Dermis microvascular lymphatic vessel endothelial cell (primary cell): ENCODE results near the gene DAG1. TPM values are rescaled to one million over a fixed set of nuclear protein-coding genes. Genes with fewer than 3 reads are reported as not detected.

Source experiments
- DNase-seq, 2 donors: peaks; one replicate each; pipeline versions ENCODE4 v3.0.0 to v3.0.0-alpha.2; 2010; ENCODE audit warnings: low read depth in 2 of 2
- total RNA-seq: library from RNA; depleted of rRNA; stranded (reverse); fragments of >200 nt; gene quantifications from 2 replicates; pipeline ENCODE4 v1.2.1, GENCODE V29; 2014

Gene DAG1
- total RNA-seq, result 26.1 and 32.4 TPM in 2 replicates

DNA sequence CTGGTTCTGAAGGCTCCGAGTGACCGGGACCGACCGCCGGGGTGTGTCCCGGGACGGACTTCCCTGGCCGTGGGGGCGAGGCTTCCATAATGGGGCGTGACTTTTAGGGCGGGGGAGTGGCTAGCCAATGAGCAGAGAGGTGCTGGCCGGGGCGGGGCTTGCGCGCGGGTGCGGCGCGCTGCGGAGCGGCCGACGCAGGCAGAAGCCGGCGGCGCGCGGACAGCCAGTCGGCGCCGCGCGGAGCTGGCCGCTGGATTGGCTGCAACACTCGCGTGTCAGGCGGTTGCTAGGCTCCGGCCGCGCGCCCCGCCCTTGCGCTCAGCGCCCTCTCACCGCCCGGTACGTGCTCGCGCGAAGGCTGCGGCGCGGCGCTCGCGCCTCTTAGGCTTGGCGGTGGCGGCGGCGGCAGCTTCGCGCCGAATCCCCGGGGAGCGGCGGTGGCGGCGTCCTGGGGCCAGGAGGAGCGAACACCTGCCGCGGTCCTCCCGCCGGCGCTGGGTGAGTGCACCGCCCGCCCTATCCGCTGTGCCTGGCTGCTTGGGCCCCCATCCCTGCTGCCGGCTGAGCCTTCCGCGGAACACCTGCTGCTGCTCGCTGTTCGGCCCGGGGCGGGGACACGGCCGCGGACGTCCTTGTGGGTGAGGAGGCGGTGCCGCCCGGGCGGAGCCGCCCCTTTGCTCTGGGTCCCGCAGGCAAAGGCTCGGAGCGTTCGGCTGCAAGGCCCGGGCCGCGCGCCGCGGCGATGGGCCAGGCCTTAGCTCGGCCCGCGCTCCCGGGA is at the start of gene DAG1:
Gene DAG1 (plus strand): TSS at position 332 of the 778 bp plus-strand sequence. CDS start 40,268 bp downstream, outside the sequence.
- DNase-seq, result peak; percentile 87 to 98

DNA sequence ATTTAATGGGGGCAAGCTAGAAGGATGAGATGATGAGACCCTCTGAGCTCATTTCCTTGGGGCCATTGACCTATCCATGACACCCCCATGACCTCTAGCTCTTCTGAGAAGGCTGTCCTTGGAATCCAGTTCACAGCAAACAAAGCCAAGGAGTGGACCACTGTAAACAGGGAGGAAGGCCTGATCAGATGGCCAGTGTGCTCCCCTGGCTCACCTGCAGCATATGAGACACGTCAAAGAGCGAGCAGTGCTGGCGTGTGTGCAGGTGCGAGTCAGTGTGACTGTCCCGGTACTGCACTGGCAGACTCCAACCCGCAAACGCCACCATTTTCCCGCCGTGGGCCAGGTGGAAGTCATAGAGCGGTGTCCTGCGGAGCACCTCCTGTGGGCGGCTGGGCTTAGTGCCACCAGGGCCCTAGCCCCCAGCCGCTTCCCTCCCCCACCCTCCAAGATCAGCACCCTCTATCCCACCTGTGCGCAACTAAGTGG is 48.1 kb upstream of the DAG1 start:
- no peak for DNase-seq

DNA sequence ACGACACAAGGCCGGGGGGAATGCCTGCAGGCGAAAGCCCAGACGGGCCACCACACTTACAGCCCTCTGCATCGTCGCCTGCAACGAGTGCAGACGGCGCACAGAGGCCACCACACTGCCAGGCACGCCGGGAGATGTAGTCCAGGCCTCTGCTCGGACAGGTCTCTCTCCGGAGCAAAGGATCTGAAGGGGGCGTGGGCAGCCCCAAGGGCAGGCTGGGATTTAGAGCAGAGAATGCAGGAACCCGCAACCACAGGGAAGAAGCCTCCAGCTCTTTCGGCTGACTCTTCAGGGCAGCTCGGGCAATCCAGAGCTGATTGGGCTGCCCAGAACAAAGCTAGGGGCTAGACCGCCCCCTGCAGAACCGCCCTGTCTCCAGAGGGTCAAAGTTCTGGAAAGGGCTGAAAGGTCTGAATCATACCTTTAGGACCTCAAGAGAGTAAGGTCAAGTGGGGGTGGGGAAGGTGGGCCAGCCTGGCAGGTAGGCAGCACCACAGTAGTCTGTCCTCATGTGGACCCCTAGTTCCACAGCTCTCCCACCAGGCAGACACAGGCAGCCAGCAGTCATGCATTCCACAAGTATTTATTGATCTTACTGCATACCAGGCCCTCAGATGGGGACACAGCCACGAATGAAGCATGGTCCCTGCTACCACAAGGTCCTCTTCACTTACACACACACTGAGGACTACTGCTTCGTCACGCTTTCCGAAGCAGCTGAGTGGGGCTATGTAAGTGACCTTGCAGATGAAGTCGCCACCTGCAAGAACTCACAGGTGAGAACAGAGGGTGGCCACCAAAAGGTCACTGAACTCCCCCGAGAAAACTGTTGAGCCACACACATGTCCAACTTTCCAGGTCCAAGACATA is 47.5 kb upstream of the DAG1 start, which contains the start of gene AMT:
Gene AMT (minus strand): TSS at position 95 of the 870 bp plus-strand sequence. CDS start 23 bp downstream, at position 72.
- DNase-seq, result no peak

DNA sequence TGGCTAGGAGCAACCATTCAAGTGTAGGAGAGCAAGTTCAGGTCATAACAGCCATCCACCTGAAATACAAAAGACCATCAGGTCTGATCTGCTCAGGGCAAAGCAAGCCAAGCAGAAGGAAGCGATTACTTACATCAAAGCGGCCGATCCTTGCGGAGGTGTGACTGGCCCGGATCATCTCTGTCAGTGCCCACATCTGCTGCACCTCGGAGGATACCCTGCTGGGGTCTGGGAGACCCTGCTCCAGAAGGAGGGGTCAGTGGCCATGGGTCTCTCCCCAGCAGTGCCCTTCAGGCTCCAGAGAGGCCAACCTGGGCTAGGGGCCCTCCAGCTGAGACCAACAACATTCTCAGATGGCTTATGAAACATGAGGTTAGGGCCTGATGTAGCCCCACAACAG is 45.3 kb upstream of the DAG1 start:
- DNase-seq, result no peak

DNA sequence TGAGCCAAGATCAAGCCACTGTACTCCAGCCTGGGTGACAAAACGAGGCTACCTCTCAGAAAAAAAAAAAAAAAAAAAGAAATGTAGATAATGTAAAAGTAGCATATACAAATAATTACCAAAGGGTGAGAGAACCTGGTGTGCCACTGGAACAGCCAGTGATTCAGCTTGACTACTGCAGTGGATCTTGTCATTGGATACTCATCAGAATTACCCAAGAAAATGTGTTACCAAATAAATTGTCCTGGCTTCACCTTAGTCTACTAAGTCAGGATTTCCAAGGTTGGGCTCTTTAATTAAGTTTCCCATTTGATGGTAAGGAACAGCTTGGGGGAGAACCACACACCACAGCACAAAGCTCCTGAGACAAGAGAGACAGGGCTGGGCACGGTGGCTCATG is 42.5 kb upstream of the DAG1 start:
- DNase-seq, result no peak

DNA sequence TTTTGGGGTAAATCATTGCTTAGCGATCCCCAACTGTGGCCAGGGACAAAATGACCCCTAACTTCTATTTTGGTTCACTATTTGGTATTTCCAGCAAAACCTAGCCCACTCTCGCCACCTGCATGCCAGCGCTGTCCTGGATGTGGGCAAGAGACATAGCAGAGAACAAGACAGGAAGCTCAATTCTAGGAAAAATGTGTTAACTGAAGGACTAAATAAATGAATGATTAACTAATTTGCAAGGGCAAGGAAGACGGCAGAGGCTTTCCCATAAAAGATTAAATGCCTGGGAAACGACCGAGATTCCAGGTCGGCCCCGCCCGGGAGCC is 41.4 kb upstream of the DAG1 start:
- DNase-seq, result no peak

DNA sequence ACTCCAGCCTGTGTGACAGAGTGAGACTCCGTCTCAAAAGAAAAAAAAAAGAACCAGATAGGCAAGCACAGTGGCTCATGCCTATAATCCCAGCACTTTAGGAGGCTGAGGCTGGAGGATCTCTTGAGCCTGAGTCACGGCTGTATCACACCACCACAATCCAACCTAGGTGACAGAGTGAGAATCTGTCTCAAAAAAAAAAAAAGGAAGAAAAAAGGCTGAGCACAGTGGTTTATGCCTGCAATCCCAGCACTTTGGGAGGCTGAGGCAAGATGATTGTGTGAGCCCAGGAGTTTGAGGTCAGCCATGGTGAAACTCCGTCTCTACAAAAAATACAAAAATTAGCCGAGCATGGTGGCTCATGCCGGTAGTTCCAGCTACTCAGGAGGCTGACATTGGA is 35.3 kb upstream of the DAG1 start:
- no peak for DNase-seq

DNA sequence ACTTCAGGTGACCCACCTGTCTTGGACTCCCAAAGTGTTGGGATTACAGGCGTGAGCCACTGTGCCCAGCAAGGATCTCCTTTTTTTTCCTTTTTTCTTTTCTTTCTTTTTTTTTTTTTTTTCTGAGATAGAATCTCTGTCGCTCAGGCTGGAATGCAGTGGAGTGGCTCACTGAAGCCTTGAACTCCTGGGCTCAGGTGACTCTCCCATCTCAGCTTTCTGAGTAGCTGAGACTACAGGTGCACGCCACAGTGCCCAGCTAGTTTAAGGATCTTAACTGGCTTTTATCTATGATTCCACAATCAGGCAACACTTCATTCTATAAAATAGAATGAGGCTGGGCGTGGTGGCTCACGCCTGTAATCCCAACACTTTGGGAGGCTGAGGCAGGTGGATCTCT is 24.7 kb upstream of the DAG1 start:
- no peak for DNase-seq

DNA sequence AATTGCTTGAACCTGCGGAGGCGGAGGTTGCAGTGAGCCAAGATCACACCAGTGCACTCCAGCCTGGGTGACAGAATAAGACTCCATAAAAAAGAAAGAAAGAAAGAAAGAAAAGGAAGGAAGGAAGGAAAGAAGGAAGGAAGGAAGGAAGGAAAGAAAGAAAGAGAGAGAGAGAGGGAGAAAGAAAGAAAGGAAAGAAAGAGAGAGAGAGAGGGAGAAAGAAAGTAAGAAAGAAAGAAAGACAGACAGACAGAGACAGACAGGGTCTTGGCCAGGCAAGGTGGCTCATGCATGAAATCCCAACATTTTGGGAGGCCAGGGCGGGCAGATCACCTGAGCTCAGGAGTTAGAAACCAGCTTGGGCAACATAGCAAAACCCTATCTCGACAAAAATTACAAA is 16.4 kb upstream of the DAG1 start:
- DNase-seq, result no peak

DNA sequence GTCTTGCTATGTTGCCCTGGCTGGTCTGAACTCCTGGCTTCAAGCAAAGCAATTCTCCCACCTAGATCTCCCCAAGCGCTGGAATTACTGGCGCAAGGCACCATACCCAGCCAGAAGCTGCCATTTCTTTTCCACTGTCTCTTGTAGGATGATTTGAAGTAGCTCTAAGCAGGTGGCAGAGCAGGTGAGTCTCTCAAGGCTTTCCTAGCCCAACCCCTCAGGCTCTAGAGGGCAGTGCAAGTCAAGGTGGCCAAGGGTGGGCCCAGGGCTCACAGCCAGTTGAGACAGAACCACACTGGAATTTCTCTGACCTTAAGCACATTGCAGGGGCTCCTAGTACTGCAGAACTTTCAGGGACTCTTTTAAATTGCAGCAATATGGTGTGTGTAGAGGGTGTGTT is 15.6 kb upstream of the DAG1 start:
- DNase-seq, result no peak

DNA sequence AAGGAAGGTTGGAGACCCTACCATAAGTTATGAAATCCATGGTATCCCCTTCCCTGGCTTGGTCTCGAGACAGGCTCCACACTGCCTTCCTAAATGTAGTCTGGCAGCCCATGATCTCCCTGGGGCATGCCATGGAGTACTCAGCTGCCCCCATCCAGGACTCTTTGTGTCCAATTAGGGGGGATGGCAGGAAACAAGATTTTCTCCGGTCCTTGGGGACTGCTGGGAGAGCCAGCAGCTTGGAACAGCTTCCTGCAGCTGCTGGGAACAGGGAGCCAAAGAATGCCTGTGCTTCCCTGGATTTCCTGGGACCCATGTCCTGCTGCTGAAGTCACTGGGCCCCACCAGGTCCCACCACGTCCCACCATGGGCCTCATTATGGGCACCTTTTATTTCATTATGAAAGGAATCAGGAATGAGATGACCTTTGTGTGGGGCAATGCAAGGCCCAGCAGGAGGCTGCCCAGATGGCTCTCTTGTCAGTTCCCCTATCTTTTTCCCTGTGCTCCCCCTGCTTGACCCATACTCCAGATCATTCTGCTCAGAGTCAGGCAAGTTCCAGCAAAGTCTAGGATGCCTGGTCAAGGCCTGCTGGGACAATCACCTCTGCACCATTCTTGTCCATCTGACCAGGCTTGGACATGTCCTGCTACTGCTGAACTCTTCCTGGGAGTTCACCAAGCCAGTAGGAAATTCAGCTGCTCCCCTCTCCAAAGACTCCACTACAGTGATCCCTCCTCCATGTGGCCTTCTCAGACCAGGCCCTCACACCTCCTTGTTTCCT is 15.0 kb upstream of the DAG1 start:
- DNase-seq, result no peak

DNA sequence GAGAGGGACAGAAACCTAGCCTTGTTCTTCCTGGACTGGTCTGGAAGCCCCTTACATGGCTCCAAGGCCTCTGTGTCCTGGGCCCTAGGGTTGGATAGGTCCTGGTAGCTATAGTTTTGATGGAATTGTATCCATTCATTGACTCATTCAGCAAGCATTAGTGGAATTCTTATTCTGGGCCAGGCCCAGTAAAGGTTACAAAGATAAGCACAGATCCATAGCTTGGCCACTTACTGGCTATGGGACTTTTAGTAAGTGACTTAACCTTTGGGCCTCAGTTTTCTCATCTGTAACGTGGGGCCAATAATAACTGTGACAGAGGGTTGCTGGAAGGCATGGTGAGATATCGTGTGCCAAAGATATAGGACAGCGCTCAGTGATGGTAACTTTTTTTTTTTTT is 13.6 kb upstream of the DAG1 start:
- DNase-seq, result no peak

DNA sequence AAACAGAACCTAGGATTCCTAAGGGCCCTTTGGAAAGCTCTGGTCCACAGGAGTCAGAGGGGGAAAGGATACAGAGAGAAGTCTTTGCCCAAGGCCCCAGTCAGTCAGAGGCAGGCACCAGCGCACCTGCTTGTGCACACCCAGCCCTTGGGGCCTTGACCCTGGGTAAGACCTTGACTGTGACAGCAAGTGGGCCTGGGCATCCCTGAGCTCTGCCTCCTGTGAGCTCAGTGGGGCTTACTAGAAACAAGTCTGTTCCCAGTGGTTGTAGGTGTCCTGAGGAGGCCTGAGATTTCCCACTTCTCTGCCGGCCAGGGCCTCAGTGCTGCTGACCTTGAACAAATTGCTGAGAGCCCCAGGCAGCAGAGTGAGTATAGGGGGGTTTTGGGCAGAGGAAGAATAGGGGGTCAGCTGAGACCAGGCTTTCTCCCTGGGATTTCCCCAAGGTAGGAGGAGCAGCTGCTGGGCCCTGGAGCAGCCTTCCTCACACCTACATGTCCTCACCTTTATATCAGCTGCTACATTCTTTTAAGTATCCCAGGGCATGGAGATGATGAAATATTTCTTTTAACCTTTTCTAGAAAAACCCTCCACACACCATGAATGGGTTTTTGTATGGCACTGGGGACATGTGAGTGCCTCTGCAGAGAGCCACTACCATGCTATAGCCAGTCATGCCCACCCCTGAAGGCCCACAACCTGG is 9.7 kb upstream of the DAG1 start:
- DNase-seq, result no peak

DNA sequence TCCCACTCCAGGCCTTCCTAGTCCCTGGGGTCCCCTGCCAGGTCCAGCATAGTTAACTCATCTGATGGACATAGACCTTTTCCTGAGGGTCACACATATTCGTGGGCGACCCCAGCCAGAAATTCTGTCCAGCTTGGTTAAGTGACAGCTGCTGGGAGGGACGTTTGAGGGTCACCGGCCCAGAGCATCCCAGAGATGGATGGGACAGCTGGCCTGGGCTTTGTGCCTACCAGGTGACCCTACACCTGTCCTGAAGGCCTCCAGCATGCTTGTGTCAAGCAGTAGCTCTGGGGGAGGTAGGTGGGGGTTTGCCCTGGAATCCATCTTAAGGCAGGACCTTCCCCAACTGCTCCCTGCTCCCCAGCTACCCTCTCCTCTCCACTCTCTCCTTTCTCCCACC is 9.1 kb upstream of the DAG1 start:
- no peak for DNase-seq

DNA sequence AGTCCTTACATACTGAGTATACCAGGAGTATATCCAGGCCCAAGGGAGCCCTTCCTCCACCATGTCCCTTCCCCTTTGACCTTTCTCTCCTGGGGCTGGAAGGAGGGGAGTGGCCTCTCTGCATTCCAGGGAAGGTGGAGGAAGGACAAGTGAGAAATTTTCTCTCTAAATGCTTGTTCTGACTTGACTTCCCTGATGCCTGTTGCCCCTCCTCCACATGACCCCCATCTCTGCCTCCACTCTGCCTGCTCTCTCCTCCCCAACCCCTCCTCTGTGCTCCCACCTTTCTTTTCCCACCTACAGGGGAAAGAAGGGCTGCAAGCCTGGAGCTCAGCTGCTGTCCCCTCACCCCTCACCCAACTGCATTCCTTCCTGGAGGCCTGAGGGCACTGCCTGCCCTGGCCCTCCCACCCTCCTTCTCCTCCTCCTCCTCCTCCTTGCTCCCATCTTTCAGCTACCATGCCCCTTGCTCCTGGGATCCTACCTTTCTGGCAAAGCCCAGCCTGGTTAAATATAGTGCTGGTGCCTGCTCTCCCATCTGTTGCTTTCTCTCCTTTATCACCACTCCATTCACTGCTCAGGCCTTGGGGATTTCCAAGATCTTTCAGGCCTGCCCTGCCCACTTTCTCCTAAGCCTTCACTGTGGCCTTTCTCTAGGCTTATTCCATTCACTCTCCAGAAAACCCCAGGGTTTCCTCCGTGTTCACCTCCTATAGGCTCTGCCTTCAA is 8.5 kb upstream of the DAG1 start:
- peak in 1 of 2 donors; percentile 22 for DNase-seq

DNA sequence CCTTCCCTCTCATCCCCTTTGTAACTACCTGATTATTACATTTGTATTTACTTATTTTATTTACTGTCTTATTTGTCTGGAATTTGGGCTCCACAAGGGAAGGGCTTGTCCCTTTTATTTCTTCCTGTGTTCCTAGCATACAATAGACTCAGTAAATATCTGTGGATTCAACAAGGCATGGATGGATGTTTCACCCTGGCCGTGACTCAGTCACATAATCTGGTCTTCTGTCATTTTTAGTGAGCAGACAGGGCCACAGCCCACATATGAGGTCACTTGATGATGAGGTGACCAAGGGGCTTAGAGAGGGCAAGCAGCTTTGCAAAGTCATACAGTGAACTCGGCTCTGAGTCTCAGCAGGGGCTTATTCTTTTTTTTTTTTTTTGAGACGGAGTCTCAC is 7.8 kb upstream of the DAG1 start:
- DNase-seq, result peak in 1 of 2 donors; percentile 18

DNA sequence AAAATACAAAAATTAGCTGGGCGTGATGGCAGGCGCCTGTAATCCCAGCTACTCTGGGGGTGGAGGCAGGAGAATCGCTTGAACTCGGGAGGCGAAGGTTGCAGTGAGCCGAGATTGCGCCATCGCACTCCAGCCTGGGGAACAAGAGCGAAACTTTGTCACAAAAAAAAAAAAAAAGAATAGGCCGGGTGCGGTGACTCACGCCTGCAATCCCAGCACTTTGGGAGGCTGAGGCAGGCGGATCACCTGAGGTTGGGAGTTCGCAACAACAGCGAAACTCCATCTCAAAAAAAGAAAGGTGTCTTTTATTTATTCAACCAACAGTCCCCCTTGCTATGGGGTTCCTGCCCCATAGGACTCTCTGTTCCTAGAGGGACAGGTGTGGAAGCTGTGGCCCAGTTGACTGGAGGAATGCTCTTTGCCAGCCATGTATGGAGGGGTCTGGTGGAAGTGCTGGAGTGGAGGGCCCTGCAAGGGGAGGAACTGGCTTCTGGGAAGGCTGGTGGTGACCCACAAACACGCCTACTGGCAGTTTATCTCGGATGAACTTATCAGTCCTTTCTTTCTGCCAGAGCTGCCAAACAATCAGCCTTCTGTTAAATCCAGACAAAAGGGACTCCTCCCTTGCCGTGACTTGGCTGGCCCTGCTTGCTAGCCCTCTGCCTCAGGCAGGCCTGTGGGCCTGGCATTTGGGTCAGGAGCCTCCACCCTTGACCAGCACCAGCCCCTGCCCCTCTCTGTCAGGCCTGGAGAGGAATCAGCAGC is 4.6 kb upstream of the DAG1 start:
- DNase-seq, result no peak

DNA sequence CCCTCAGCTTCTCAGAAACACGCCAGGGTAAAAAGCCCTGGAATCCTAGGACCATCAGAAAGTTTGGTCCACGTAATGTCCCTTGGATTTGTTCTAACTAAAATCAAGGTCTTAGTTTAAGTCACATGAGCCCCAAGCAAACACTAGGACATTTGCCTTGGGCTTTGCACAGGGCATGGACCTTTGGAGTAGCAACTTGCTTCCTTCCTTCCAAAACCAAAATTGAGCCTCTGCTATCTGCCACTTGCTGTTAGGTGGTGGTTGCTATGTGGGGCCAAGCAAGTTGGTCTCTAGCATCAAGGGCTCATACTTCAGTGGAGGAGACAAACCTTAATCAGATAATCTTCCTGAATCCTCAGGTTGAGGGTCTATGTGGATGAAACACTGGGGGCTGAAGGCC is 4.0 kb upstream of the DAG1 start:
- no peak for DNase-seq

DNA sequence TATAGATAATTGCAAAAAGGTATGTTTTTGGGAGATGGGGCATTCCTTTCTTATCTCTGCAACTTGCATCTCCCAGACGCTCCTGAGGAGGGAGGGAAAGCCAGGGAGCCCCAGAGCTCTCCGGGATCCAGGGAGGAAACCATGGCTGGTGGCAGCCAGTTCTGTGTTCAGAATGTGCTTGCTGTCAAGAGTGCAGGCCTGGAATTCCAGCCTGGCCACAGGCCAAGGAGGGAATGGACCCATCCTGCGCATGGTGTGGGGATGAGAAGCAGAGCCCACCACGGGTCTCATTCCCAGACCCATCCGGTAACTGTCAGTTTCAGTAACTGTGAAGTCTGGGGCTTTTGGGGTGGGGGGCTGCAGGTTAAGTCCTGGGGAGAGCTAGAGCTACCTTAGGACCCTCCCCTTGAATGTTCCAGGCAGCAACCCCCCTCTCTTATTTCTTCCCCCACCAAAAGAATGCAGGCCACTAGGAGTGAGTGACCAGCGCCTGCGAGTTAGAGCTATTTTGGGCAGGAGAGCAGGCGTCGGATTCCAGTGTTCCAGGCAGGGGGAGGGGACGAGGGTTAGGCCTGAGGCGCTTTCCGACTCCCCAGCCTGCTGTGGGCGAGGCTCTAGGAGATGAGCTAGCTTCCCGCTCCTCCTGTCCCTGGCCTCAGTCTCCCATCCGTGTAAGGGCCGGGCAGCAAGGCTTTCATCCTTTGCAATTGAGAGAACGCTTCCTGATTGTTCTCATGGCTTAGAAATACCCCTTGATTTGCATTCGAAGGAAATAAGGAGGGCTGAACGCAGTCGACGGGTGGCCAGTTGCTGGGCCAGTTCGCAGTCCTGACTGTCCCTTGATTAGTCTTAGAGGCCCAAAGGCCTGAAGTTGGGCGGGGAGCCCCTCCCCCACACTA is 781 bp upstream of the DAG1 start:
- DNase-seq, result peak in 1 of 2 donors; percentile 46
